ENCODE data around the gene ASPSCR1. TPM values are rescaled to one million over a fixed set of nuclear protein-coding genes. Genes with fewer than 3 reads are reported as not detected.

Gene ASPSCR1
- total and polyA plus RNA-seq, 9 of the 15 experiments (the other 6 are each of a cell fraction or from before 2014, with no cell fraction given): 0.90 to 36.9 (median 11.6) TPM

DNA sequence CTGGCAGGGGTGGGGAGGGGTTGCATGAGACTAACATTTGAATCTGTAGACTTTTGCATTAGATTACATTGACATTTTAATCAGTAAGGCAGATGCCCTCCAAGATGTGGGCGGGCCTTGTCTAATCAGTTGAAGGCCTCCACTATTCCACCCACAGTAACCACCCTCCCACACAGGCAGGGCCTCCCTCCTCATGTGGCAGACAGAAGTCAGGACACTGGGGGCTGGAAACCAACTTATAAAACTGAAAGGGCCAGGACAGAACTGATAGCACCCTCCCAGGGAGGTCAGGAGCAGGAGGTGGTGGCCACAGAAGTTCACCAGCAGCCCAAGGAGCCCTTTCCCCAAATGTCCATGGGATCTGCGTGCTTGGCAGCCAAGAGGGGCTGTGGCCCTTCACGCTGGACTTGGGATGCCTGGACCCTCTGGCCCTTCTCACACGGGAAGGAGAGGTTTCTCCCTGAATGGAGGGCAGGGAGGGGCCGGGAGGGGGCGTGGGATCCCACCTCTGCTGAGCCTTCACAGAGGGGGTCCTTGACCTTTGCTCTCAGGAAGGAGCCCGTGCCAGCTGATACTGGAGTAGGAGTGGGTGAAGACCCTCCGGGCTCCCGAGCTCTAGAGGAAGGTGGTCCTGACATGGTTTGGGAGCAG is 45.0 kb upstream of the ASPSCR1 start (continued):
- peak; percentile 88 for TF ChIP-seq FOXM1 (IDR thresholded peaks at IDR 0.05; ENCODE audit: low read depth)
- no peak for TF ChIP-seq FOXM1 (CRISPR knock-in tag; IDR thresholded peaks at IDR 0.05; ENCODE audit: low read depth)
- TF ChIP-seq, protein P1, sequence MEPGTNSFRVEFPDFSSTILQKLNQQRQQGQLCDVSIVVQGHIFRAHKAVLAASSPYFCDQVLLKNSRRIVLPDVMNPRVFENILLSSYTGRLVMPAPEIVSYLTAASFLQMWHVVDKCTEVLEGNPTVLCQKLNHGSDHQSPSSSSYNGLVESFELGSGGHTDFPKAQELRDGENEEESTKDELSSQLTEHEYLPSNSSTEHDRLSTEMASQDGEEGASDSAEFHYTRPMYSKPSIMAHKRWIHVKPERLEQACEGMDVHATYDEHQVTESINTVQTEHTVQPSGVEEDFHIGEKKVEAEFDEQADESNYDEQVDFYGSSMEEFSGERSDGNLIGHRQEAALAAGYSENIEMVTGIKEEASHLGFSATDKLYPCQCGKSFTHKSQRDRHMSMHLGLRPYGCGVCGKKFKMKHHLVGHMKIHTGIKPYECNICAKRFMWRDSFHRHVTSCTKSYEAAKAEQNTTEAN (CRISPR knock-in tag; IDR thresholded peaks at IDR 0.05): no peak
- TF ChIP-seq MYC (IDR thresholded peaks at IDR 0.05; ENCODE audit: low read depth, low read length): peak; percentile 40; the same call in 1 of the 2 replicates
- TF ChIP-seq MYC (CRISPR knock-in tag; IDR thresholded peaks at IDR 0.05; ENCODE audit: borderline replicate concordance, low read depth): no peak
- peak; percentile 17 to 44; a peak in 1 of 4 replicates for TF ChIP-seq MAZ (CRISPR knock-in tag; conservative IDR thresholded peaks at IDR 0.05 in 1 of 2, IDR thresholded peaks at IDR 0.05 in 1 of 2)
- peak; percentile 23; the same call in 1 of the 2 replicates for TF ChIP-seq SMARCE1 (IDR thresholded peaks at IDR 0.05)
- TF ChIP-seq ESRRA (IDR thresholded peaks at IDR 0.05; ENCODE audit: borderline replicate concordance, low read depth): 0 out of 2 replicates have a peak, but pooled peaks have one; percentile 34
- peak; percentile 33; the same call in 1 of the 2 replicates for TF ChIP-seq DPF2 (IDR thresholded peaks at IDR 0.05)
- TF ChIP-seq POLR2A (conservative IDR thresholded peaks at IDR 0.05): peak; percentile 13; the same call in 1 of the 2 replicates
- TF ChIP-seq SUPT5H (IDR thresholded peaks at IDR 0.05): 0 out of 2 replicates have a peak, but pooled peaks have one; percentile 2
- peak; percentile 33; the same call in 1 of the 2 replicates for TF ChIP-seq TAL1 (IDR thresholded peaks at IDR 0.05)
- TF ChIP-seq ZNF217 (CRISPR knock-in tag; IDR thresholded peaks at IDR 0.05): no peak
- TF ChIP-seq ATF7 (IDR thresholded peaks at IDR 0.05): peak; percentile 26; the same call in 1 of the 2 replicates
- TF ChIP-seq, protein P2, sequence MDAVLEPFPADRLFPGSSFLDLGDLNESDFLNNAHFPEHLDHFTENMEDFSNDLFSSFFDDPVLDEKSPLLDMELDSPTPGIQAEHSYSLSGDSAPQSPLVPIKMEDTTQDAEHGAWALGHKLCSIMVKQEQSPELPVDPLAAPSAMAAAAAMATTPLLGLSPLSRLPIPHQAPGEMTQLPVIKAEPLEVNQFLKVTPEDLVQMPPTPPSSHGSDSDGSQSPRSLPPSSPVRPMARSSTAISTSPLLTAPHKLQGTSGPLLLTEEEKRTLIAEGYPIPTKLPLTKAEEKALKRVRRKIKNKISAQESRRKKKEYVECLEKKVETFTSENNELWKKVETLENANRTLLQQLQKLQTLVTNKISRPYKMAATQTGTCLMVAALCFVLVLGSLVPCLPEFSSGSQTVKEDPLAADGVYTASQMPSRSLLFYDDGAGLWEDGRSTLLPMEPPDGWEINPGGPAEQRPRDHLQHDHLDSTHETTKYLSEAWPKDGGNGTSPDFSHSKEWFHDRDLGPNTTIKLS (IDR thresholded peaks at IDR 0.05; ENCODE audit: borderline replicate concordance, low read depth): no peak
- peak; percentile 70; the same call in 1 of the 2 replicates for TF ChIP-seq HNRNPL (IDR thresholded peaks at IDR 0.05; ENCODE audit: low read depth, low read length)
- peak; percentile 88 for TF ChIP-seq EGR1 (conservative IDR thresholded peaks at IDR 0.05)
- TF ChIP-seq, protein P3, sequence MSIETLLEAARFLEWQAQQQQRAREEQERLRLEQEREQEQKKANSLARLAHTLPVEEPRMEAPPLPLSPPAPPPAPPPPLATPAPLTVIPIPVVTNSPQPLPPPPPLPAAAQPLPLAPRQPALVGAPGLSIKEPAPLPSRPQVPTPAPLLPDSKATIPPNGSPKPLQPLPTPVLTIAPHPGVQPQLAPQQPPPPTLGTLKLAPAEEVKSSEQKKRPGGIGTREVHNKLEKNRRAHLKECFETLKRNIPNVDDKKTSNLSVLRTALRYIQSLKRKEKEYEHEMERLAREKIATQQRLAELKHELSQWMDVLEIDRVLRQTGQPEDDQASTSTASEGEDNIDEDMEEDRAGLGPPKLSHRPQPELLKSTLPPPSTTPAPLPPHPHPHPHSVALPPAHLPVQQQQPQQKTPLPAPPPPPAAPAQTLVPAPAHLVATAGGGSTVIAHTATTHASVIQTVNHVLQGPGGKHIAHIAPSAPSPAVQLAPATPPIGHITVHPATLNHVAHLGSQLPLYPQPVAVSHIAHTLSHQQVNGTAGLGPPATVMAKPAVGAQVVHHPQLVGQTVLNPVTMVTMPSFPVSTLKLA (conservative IDR thresholded peaks at IDR 0.05): peak; percentile 8 to 45; a peak in 1 of 4 replicates
- TF ChIP-seq, protein P4, sequence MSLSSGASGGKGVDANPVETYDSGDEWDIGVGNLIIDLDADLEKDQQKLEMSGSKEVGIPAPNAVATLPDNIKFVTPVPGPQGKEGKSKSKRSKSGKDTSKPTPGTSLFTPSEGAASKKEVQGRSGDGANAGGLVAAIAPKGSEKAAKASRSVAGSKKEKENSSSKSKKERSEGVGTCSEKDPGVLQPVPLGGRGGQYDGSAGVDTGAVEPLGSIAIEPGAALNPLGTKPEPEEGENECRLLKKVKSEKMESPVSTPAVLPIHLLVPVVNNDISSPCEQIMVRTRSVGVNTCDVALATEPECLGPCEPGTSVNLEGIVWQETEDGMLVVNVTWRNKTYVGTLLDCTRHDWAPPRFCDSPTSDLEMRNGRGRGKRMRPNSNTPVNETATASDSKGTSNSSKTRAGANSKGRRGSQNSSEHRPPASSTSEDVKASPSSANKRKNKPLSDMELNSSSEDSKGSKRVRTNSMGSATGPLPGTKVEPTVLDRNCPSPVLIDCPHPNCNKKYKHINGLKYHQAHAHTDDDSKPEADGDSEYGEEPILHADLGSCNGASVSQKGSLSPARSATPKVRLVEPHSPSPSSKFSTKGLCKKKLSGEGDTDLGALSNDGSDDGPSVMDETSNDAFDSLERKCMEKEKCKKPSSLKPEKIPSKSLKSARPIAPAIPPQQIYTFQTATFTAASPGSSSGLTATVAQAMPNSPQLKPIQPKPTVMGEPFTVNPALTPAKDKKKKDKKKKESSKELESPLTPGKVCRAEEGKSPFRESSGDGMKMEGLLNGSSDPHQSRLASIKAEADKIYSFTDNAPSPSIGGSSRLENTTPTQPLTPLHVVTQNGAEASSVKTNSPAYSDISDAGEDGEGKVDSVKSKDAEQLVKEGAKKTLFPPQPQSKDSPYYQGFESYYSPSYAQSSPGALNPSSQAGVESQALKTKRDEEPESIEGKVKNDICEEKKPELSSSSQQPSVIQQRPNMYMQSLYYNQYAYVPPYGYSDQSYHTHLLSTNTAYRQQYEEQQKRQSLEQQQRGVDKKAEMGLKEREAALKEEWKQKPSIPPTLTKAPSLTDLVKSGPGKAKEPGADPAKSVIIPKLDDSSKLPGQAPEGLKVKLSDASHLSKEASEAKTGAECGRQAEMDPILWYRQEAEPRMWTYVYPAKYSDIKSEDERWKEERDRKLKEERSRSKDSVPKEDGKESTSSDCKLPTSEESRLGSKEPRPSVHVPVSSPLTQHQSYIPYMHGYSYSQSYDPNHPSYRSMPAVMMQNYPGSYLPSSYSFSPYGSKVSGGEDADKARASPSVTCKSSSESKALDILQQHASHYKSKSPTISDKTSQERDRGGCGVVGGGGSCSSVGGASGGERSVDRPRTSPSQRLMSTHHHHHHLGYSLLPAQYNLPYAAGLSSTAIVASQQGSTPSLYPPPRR (CRISPR knock-in tag; IDR thresholded peaks at IDR 0.05; ENCODE audit: borderline replicate concordance): no peak
- peak; percentile 67; the same call in 1 of the 2 replicates for TF ChIP-seq RUNX1 (IDR thresholded peaks at IDR 0.05; ENCODE audit: low read depth)

Data from K562 (cell line).